Osteoblast (primary cell): ENCODE results near the gene LMO7. TPM values are rescaled to one million over a fixed set of nuclear protein-coding genes. Genes with fewer than 3 reads are reported as not detected.

Experiments
- DNase-seq: peaks from one replicate; pipeline ENCODE4 v3.0.0; 2011; ENCODE audit warnings: low spot score, mixed read lengths; ENCODE audit not compliant: insufficient read length; ENCODE audit errors: missing footprints
- H2AFZ ChIP-seq: 2 replicates; pipeline ENCODE4 v1.6.0; 2011; ENCODE audit warnings: mild to moderate bottlenecking, low read length
- H3K27ac ChIP-seq: 2 replicates; pipeline ENCODE4 v1.5.1; 2011; ENCODE audit warnings: mild to moderate bottlenecking, low read depth, low read length, moderate library complexity
- H3K27me3 ChIP-seq: 2 replicates; pipeline ENCODE4 v1.6.0; 2012; ENCODE audit warnings: mild to moderate bottlenecking, control low read depth, inconsistent platforms, low read length, moderate library complexity; ENCODE audit not compliant: insufficient read depth
- H3K36me3 ChIP-seq: 2 replicates; pipeline ENCODE4 v1.5.1; 2011; ENCODE audit warnings: mild to moderate bottlenecking, low read length, control low read depth, moderate library complexity; ENCODE audit not compliant: insufficient read depth
- H3K4me1 ChIP-seq: 2 replicates; pipeline ENCODE4 v1.5.1; 2011; ENCODE audit warnings: mild to moderate bottlenecking, low read length, control low read depth, moderate library complexity; ENCODE audit not compliant: insufficient read depth
- H3K4me2 ChIP-seq: 2 replicates; pipeline ENCODE4 v1.6.0; 2011; ENCODE audit warnings: mild to moderate bottlenecking, low read length; ENCODE audit not compliant: insufficient read depth
- H3K4me3 ChIP-seq: fragments of 200-600 bp; sonication (generic); 3 replicates; pipeline ENCODE4 v1.5.1; 2012; ENCODE audit warnings: mild to moderate bottlenecking, low read length, inconsistent platforms; ENCODE audit not compliant: insufficient read depth
- H3K79me2 ChIP-seq: 2 replicates; pipeline ENCODE4 v1.6.0; 2012; ENCODE audit warnings: mild to moderate bottlenecking, low read length, control low read depth, inconsistent platforms; ENCODE audit not compliant: insufficient read depth
- H3K9me3 ChIP-seq: 2 replicates; pipeline ENCODE4 v1.5.1; 2011; ENCODE audit warnings: low read depth, low read length, control low read depth
- H4K20me1 ChIP-seq: 2 replicates; pipeline ENCODE4 v1.6.0; 2012; ENCODE audit warnings: mild to moderate bottlenecking, low read length, control low read depth; ENCODE audit not compliant: insufficient read depth
- total RNA-seq: library from RNA; depleted of rRNA; stranded (reverse); fragments of >200 nt; gene quantifications from 2 replicates; pipeline ENCODE4 v1.2.3, GENCODE V29; 2012
- TF ChIP-seq, protein P1 (sequence below): IDR thresholded peaks from 2 replicates; pipeline ENCODE4 v1.5.1; 2011; ENCODE audit warnings: mild to moderate bottlenecking, low read depth, low read length, moderate library complexity; ENCODE audit errors: extremely low read depth

The LMO7 gene
- total RNA-seq, 1 donor, result 536 TPM

DNA sequence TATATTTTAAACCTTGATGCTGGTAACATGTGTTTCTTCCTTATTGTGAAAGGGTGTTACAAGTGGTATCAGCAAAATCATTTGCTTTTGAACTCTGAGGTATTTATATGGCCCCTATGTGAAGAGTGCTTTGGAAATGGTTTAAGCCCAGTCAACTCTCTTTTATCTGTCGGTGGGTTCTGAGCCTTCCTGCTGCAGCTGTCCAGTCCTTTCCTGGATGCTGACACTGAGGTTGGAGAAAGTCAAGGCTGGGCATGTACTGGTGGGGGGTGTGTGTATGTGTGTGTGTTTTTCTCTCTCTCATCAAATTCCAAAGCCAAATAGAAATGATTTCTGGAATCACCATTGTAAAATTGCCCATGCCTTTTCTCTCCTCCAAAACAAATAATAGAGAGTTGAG lies 221.2 kb downstream of the LMO7 start:
- no peak overlapping the region for H3K4me2 ChIP-seq
- H4K20me1 ChIP-seq, result peaks cover 69% of the 10 kb centered on the region
- no peak overlapping the region for H3K4me3 ChIP-seq
- no peaks in the 10 kb centered on the region for H3K27me3 ChIP-seq
- no peak overlapping the region for H3K27ac ChIP-seq
- peaks cover 16% of the 10 kb centered on the region for H3K4me1 ChIP-seq
- TF ChIP-seq, protein P1, sequence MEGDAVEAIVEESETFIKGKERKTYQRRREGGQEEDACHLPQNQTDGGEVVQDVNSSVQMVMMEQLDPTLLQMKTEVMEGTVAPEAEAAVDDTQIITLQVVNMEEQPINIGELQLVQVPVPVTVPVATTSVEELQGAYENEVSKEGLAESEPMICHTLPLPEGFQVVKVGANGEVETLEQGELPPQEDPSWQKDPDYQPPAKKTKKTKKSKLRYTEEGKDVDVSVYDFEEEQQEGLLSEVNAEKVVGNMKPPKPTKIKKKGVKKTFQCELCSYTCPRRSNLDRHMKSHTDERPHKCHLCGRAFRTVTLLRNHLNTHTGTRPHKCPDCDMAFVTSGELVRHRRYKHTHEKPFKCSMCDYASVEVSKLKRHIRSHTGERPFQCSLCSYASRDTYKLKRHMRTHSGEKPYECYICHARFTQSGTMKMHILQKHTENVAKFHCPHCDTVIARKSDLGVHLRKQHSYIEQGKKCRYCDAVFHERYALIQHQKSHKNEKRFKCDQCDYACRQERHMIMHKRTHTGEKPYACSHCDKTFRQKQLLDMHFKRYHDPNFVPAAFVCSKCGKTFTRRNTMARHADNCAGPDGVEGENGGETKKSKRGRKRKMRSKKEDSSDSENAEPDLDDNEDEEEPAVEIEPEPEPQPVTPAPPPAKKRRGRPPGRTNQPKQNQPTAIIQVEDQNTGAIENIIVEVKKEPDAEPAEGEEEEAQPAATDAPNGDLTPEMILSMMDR, result no peak
- no peaks in the 10 kb centered on the region for H3K9me3 ChIP-seq
- no peak overlapping the region for H2AFZ ChIP-seq
- no peak for DNase-seq
- peaks cover 38% of the 10 kb centered on the region for H3K79me2 ChIP-seq
- peaks cover 88% of the 10 kb centered on the region for H3K36me3 ChIP-seq

DNA sequence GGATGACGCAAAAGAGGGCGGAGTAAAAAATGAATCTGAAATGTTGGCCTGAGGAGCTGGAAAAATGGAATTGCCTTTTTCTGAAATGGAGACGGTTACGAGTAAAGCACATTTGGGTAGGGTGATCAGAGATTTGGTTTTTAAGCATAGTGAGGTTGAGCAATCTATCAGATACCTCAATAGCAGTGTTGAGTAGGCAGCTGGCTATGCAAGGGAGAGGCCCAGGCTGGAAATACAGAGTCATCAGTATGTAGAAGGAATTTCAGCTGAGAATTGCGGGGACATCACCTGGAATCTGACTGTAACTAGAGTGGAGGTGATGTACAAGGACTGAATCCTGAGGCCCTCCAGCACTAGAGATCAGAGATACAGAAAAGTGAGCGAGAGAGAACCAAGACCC lies 224.8 kb downstream of the LMO7 start:
- peaks cover 68% of the 10 kb centered on the region for H4K20me1 ChIP-seq
- no peak overlapping the region for H2AFZ ChIP-seq
- H3K36me3 ChIP-seq, result peaks cover 56% of the 10 kb centered on the region
- H3K4me3 ChIP-seq, result no peak overlapping the region
- DNase-seq, result no peak
- H3K79me2 ChIP-seq, result peaks cover 11% of the 10 kb centered on the region
- H3K4me1 ChIP-seq, result peaks cover 38% of the 10 kb centered on the region
- no peaks in the 10 kb centered on the region for H3K9me3 ChIP-seq
- no peaks in the 10 kb centered on the region for H3K27me3 ChIP-seq
- TF ChIP-seq, protein P1, result no peak
- no peak overlapping the region for H3K4me2 ChIP-seq
- H3K27ac ChIP-seq, result no peak overlapping the region

DNA sequence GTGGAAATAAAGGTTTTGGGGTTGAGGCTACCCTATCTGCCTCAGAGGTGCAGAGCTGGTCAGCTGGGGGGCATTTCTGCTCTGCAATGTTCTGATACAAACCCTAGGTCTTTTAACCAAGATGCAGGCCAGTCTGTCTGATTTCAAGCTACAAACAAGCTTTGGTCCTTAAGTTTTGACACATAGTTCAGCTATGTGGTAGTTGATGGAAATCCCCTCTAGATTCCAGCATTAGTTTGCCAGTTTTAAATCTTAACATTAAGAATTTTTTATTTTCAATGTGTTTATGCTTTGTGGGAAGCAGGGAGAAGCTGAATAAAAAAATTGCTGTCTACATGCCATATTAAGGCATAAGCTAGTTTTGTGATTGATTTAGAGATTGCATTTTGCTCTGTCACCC lies 225.7 kb downstream of the LMO7 start:
- Histone ChIP-seq H3K36me3 (peaks cover 47% of the 10 kb centered on the region), H3K4me3 (no peak overlapping the region), H4K20me1 (peaks cover 62% of the 10 kb centered on the region), H3K4me2 (no peak overlapping the region), H3K79me2 (peaks cover 6% of the 10 kb centered on the region), H3K27ac (no peak overlapping the region), H3K27me3 (no peaks in the 10 kb centered on the region), H3K4me1 (peaks cover 38% of the 10 kb centered on the region), H2AFZ (no peak overlapping the region), H3K9me3 (no peaks in the 10 kb centered on the region)
- DNase-seq, result no peak
- TF ChIP-seq, protein P1, result no peak

DNA sequence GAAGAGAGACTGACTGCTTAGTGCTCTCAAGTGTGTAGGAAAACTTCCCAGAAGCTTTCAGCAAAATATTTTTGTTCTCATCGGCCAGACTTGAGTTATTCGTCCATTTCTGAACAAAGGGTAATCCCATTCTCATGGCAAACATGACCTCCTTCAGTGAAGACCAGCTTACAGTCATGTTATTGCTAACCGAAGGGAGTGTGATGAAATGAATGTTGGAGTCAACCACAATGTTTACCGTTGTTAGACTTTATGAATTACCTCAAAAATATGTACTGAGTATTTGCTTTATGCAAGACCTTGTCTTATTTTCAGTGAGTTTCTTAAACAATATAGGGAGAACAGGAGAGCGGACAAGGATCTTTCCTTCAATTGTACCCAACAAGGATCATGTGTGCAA lies 228.6 kb downstream of the LMO7 start:
- H3K27ac ChIP-seq, result peak overlapping the region; percentile 27
- H3K36me3 ChIP-seq, result peaks cover 23% of the 10 kb centered on the region
- no peaks in the 10 kb centered on the region for H3K79me2 ChIP-seq
- H3K4me1 ChIP-seq, result peaks cover 38% of the 10 kb centered on the region
- no peaks in the 10 kb centered on the region for H3K27me3 ChIP-seq
- H3K4me3 ChIP-seq, result no peak overlapping the region
- no peak overlapping the region for H3K4me2 ChIP-seq
- TF ChIP-seq, protein P1, result no peak
- no peaks in the 10 kb centered on the region for H3K9me3 ChIP-seq
- H4K20me1 ChIP-seq, result peaks cover 51% of the 10 kb centered on the region
- DNase-seq, result no peak
- H2AFZ ChIP-seq, result no peak overlapping the region
